Endothelial cell of umbilical vein (primary cell): ENCODE data around the gene IQCH. TPM values are rescaled to one million over a fixed set of nuclear protein-coding genes. Genes with fewer than 3 reads are reported as not detected.

Source experiments
- BruUV-seq: library from RNA; stranded (reverse); fragments of 400-500 nt; replicated peaks from 2 replicates; lab custom pipeline; 2021; lab: Mats Ljungman, UMichigan
- CTCF ChIA-PET: fragments of 300-600, 350-600 bp; sonication (Branson Sonifier 250); formaldehyde crosslinking; loops from one replicate; lab custom pipeline; 2021; ENCODE audit warnings: antibody characterized with exemption, inconsistent platforms; lab: Charles Lee
- POLR2A ChIA-PET: fragments of 300-600, 350-600 bp; sonication (Branson Sonifier 250); formaldehyde crosslinking; loops from one replicate; lab custom pipeline; 2021; ENCODE audit warnings: antibody characterized with exemption, inconsistent platforms; lab: Charles Lee
- DNase-seq: peaks from one replicate; pipeline ENCODE4 v3.0.0-alpha.2; 2011; ENCODE audit warnings: low read depth, low spot score
- FAIRE-seq: peaks from 2 replicates; lab custom pipeline; 2011; peaks lifted over from hg19 to GRCh38; lab: Jason Lieb, UNC
- H2AFZ ChIP-seq: 2 replicates; pipeline ENCODE4 v1.6.0; 2012; ENCODE audit warnings: low read depth, low read length, control low read depth, inconsistent platforms
- H3K27ac ChIP-seq: 2 replicates; pipeline ENCODE4 v1.5.1; 2011; ENCODE audit warnings: low read depth, mild to moderate bottlenecking, control low read depth, low read length, moderate library complexity; ENCODE audit not compliant: insufficient read depth
- H3K27me3 ChIP-seq, 2 experiments: 2 replicates each; pipeline versions ENCODE4 v1.6.0 to v1.6.1; 2011; ENCODE audit warnings: low read length in 2 of 2, mixed read lengths in 1 of 2; ENCODE audit not compliant: control insufficient read depth in 2 of 2, insufficient read depth in 2 of 2
- H3K36me3 ChIP-seq, 2 experiments: 2 replicates in 1 of 2; 3 replicates in 1 of 2; pipeline ENCODE4 v1.5.1; 2011; ENCODE audit warnings: low read length in 2 of 2, mild to moderate bottlenecking in 1 of 2, moderate library complexity in 1 of 2; ENCODE audit not compliant: control insufficient read depth in 2 of 2, insufficient read depth in 2 of 2; ENCODE audit errors: extremely low read depth in 1 of 2
- H3K4me1 ChIP-seq: 3 replicates; pipeline ENCODE4 v1.5.1; 2011; ENCODE audit warnings: mild to moderate bottlenecking, low read length; ENCODE audit not compliant: control insufficient read depth, insufficient read depth; ENCODE audit errors: extremely low read depth
- H3K4me2 ChIP-seq: 2 replicates; pipeline ENCODE4 v1.6.1; 2011; ENCODE audit warnings: low read length, control low read depth, mixed read lengths; ENCODE audit not compliant: insufficient read depth
- H3K4me3 ChIP-seq, 3 experiments: fragments of 200-600 bp in 1 of 3; sonication (generic), shearing (Covaris generic) in 1 of 3; replicated peaks in 1 of 3; 2 replicates each; pipeline ENCODE4 v1.5.1; 2011 to 2016; ENCODE audit warnings: control low read depth in 3 of 3, low read length in 3 of 3, mild to moderate bottlenecking in 2 of 3, inconsistent platforms in 1 of 3, low read depth in 1 of 3, moderate library complexity in 1 of 3; ENCODE audit not compliant: insufficient read depth in 1 of 3
- H3K79me2 ChIP-seq: 2 replicates; pipeline ENCODE4 v1.6.0; 2012; ENCODE audit warnings: low read length, inconsistent platforms; ENCODE audit not compliant: control insufficient read depth, insufficient read depth
- H3K9ac ChIP-seq: replicated peaks from 2 replicates; pipeline ENCODE3; 2011; ENCODE audit warnings: low read length, control low read depth; ENCODE audit not compliant: insufficient read depth; ENCODE audit errors: extremely low read depth
- H3K9me1 ChIP-seq: replicated peaks from 3 replicates; pipeline ENCODE4 v1.6.0; 2011; ENCODE audit warnings: mild to moderate bottlenecking, low read length; ENCODE audit not compliant: control insufficient read depth, insufficient read depth; ENCODE audit errors: extremely low read depth
- H3K9me3 ChIP-seq: replicated peaks from 2 replicates; pipeline ENCODE4 v1.5.1; 2012; ENCODE audit warnings: low read length, inconsistent platforms; ENCODE audit not compliant: control insufficient read depth, insufficient read depth
- H4K20me1 ChIP-seq: replicated peaks from 2 replicates; pipeline ENCODE3; 2011; ENCODE audit warnings: mild to moderate bottlenecking, low read length; ENCODE audit not compliant: control insufficient read depth, insufficient read depth; ENCODE audit errors: extremely low read depth
- CTCF ChIP-seq, 2 donors: IDR thresholded peaks; 1 replicate in 1 of 2; 2 replicates in 1 of 2; pipeline ENCODE4 v1.5.1; 2011; ENCODE audit warnings: low read length in 2 of 2, mild to moderate bottlenecking in 2 of 2, moderate library complexity in 2 of 2, control low read depth in 1 of 2, inconsistent platforms in 1 of 2, low read depth in 1 of 2; ENCODE audit not compliant: insufficient read depth in 1 of 2; ENCODE audit errors: extremely low read depth in 1 of 2
- EZH2 ChIP-seq: IDR thresholded peaks from 2 replicates; pipeline ENCODE4 v1.6.1; 2012; ENCODE audit warnings: borderline replicate concordance, low read depth, mild to moderate bottlenecking, moderate library complexity, low read length, inconsistent platforms; ENCODE audit not compliant: severe bottlenecking
- FOS ChIP-seq: IDR thresholded peaks from 2 replicates; pipeline ENCODE4 v1.6.1; 2011; ENCODE audit warnings: mild to moderate bottlenecking, low read length, moderate library complexity, borderline replicate concordance; ENCODE audit not compliant: insufficient read depth
- GATA2 ChIP-seq: IDR thresholded peaks from 2 replicates; pipeline ENCODE4 v1.7.0; 2011; ENCODE audit warnings: low read depth, mild to moderate bottlenecking, moderate library complexity, mixed read lengths, low read length; ENCODE audit not compliant: insufficient read length, insufficient read depth
- JUN ChIP-seq: IDR thresholded peaks from 2 replicates; pipeline ENCODE4 v1.6.1; 2011; ENCODE audit warnings: borderline replicate concordance, low read depth; ENCODE audit not compliant: insufficient read length, insufficient read depth
- MAX ChIP-seq: IDR thresholded peaks from 2 replicates; pipeline ENCODE4 v1.6.1; 2011; ENCODE audit not compliant: insufficient read depth, insufficient read length
- MYC ChIP-seq: IDR thresholded peaks from one replicate; pipeline ENCODE4 v1.6.1; 2011; ENCODE audit warnings: mild to moderate bottlenecking, low read depth, low read length
- POLR2A ChIP-seq: IDR thresholded peaks from 2 replicates; pipeline ENCODE4 v1.6.1; 2012; ENCODE audit warnings: low read depth, mild to moderate bottlenecking, control low read depth, low read length
- POLR2AphosphoS5 ChIP-seq: IDR thresholded peaks from 2 replicates; pipeline ENCODE4 v1.6.1; 2012; ENCODE audit warnings: low read depth, mild to moderate bottlenecking, control low read depth, low read length, moderate library complexity; ENCODE audit not compliant: insufficient read depth
- dilution Hi-C: fragments of 300-500 bp; cut with MboI; formaldehyde crosslinking; loops from one replicate; pipeline ENCODE4 v1.15.0; 2019; ENCODE audit warnings: low sequenced_read_pairs; ENCODE audit not compliant: extremely low pct_ligation_motif_present
- intact Hi-C: fragments of 100-400 bp; cut with micrococcal nuclease; formaldehyde crosslinking; loops from one replicate; pipeline ENCODE4 v1.10.0; 2022
- polyA plus RNA-seq, 4 experiments: library from polyadenylated mRNA; depleted of rRNA in 3 of 4; stranded (reverse) in 3 of 4; unstranded in 1 of 4; fragments of >200 nt; gene quantifications; 2 replicates each; pipeline versions ENCODE4 v1.2.1 to v1.2.3, GENCODE V29; 2011 to 2012; ENCODE audit warnings: missing spikeins in 1 of 4
- total RNA-seq: library from RNA; stranded (reverse); gene quantifications from 2 replicates; pipeline ENCODE4 v1.2.3, GENCODE V29; 2021

IQCH gene
- total and polyA plus RNA-seq, 2 donors (not counting 3 experiments of a cell fraction or from before 2014, with no cell fraction given), result 0.29 to 0.51 TPM

GRCh38 chr15:67409175-67409574 lies 154.6 kb downstream of the IQCH start:
- H3K9me3 ChIP-seq, result no peaks in the 10 kb centered on the region
- H4K20me1 ChIP-seq, result no peaks in the 10 kb centered on the region
- no peaks in the 10 kb centered on the region for H3K36me3 ChIP-seq
- BruUV-seq, result no TSS peak
- no peak for TF ChIP-seq POLR2AphosphoS5
- H3K9me1 ChIP-seq, result no peaks in the 10 kb centered on the region
- intact Hi-C loops (no loop called here), dilution Hi-C loops (no loop called here)
- FAIRE-seq (no peak), DNase-seq (no peak)
- H3K4me1 ChIP-seq, result peaks cover 7% of the 10 kb centered on the region
- H2AFZ ChIP-seq, result no peak overlapping the region
- CTCF ChIA-PET, result interaction anchor here (0.9 kb wide), 1 partner anchor 24 kb away, joined by 3 read pairs; no protein-coding TSS in a partner anchor
- POLR2A ChIA-PET, result no interaction called here
- peaks cover 0 to 1% of the 10 kb centered on the region in 2 experiments for H3K27me3 ChIP-seq
- no peak overlapping the region for H3K4me3 ChIP-seq
- no peak overlapping the region for H3K4me2 ChIP-seq
- no peak overlapping the region for H3K9ac ChIP-seq
- H3K79me2 ChIP-seq, result no peaks in the 10 kb centered on the region
- H3K27ac ChIP-seq, result no peak overlapping the region

GRCh38 chr15:67411486-67411885 lies 156.9 kb downstream of the IQCH start:
- ChIA-PET CTCF (interaction anchor here (0.6 to 2.5 kb wide), 2 partner anchors 12 to 21 kb away, joined by 3 to 10 read pairs; no protein-coding TSS in a partner anchor), POLR2A (no interaction called here)
- Histone ChIP-seq H3K9me3 (no peaks in the 10 kb centered on the region), H3K27ac (no peak overlapping the region), H3K27me3 (no peaks in the 10 kb centered on the region), H2AFZ (no peak overlapping the region), H3K79me2 (no peaks in the 10 kb centered on the region), H3K4me2 (no peak overlapping the region), H3K4me1 (peaks cover 9% of the 10 kb centered on the region), H3K9me1 (no peaks in the 10 kb centered on the region), H3K36me3 (no peaks in the 10 kb centered on the region), H3K9ac (no peak overlapping the region), H4K20me1 (no peaks in the 10 kb centered on the region), H3K4me3 (no peak overlapping the region)
- DNase-seq (no peak), FAIRE-seq (no peak)
- dilution Hi-C loops, result no loop called here
- intact Hi-C loops, result no loop called here
- no TSS peak for BruUV-seq
- no peak for TF ChIP-seq JUN
- TF ChIP-seq EZH2, result no peak
- TF ChIP-seq CTCF (IDR thresholded peaks at IDR 0.05; ENCODE audit: extremely low read depth in 1 of 2, insufficient read depth in 1 of 2, low read depth in 1 of 2, low read length in 2 of 2), result no peak
- no peak for TF ChIP-seq POLR2A
- TF ChIP-seq FOS, result no peak
- TF ChIP-seq MAX, result no peak
- no peak for TF ChIP-seq POLR2AphosphoS5
- no peak for TF ChIP-seq GATA2
- TF ChIP-seq MYC, result no peak
